ENCODE results near the gene WDR86. TPM values are rescaled to one million over a fixed set of nuclear protein-coding genes. Genes with fewer than 3 reads are reported as not detected.

The WDR86 gene
- polyA plus RNA-seq, 2 of the 4 experiments (the other 2 are of a cell fraction) = 0.17 to 0.19 TPM

- no peak for TF ChIP-seq NFE2L2 (conservative IDR thresholded peaks at IDR 0.05; ENCODE audit: low read length)
- no peak for TF ChIP-seq EHMT2 (IDR thresholded peaks at IDR 0.05; ENCODE audit: low read depth)
- no peak for TF ChIP-seq HOXA7 (CRISPR knock-in tag; IDR thresholded peaks at IDR 0.05)
- TF ChIP-seq BHLHE40 (IDR thresholded peaks at IDR 0.05; ENCODE audit: low read depth, low read length) = no peak
- TF ChIP-seq CBX8 (IDR thresholded peaks at IDR 0.05) = no peak
- no peak for TF ChIP-seq POLR2A (IDR thresholded peaks at IDR 0.05; ENCODE audit: low read length)
- TF ChIP-seq RARB (CRISPR knock-in tag; IDR thresholded peaks at IDR 0.05) = no peak
- TF ChIP-seq CTCF (IDR thresholded peaks at IDR 0.05) = no peak
- TF ChIP-seq RAD21 (conservative IDR thresholded peaks at IDR 0.05 in 1 of 2, IDR thresholded peaks at IDR 0.05 in 1 of 2) = no peak
- no peak for TF ChIP-seq KDM5A (IDR thresholded peaks at IDR 0.05)
- TF ChIP-seq EHF (CRISPR knock-in tag; IDR thresholded peaks at IDR 0.05) = no peak
- Histone ChIP-seq H3K4me2 (no peak overlapping the region), H3K4me1 (peaks cover 23% of the 10 kb centered on the region), H3K4me3 (no peak overlapping the region), H3K27ac (peak overlapping the region in 1 of 2 experiments; percentile 13; a peak in 1 of 6 replicates), H3K9me3 (0 out of 3 replicates have a peak, but pooled peaks cover 2% of the 10 kb centered on the region)
- ATAC-seq = peak in 1 of 2 experiments; percentile 23; a peak in 3 of 6 replicates
- WGBS (ENCODE audit: missing lambda C conversion rate) = 89% methylated on average over 5 of the region's 6 CpGs
- ChIA-PET CTCF (interaction anchor here (1.2 to 2.7 kb wide), 3 partner anchors 18 to 43 kb away, joined by 3 to 13 read pairs (median 8); no protein-coding TSS in a partner anchor), POLR2A (no interaction called here)
- FAIRE-seq = no peak
- DNase-seq (ENCODE audit: low read depth in 1 of 2, low spot score in 1 of 2) = no peak
These were observed 1.7 kb upstream of the WDR86 start for GRCh38 chr7:151411551-151411950.

GRCh38 chr7:151410405-151411390, 860 bp upstream of the WDR86 start:
- Histone ChIP-seq H3K27ac (peak overlapping the region; percentile 60 to 86), H3K4me2 (peak overlapping the region; percentile 91), H3K4me1 (peaks cover 15% of the 10 kb centered on the region; the same call in 1 of the 3 replicates), H3K9me3 (0 out of 3 replicates have a peak, but pooled peaks cover 2% of the 10 kb centered on the region), H3K4me3 (peak overlapping the region; percentile 46)
- ChIA-PET POLR2A (no interaction called here), CTCF (interaction anchor here (1.6 to 2.7 kb wide), 2 partner anchors 38 to 42 kb away, joined by 8 to 13 read pairs; no protein-coding TSS in a partner anchor)
- 58% methylated on average over 35 of the region's 55 CpGs for WGBS (ENCODE audit: missing lambda C conversion rate)
- ATAC-seq (peak; percentile 58 to 63; a peak in 4 of 6 replicates), FAIRE-seq (no peak), DNase-seq (ENCODE audit: low read depth in 1 of 2, low spot score in 1 of 2) (no peak)
- TF ChIP-seq NPAS2 (CRISPR knock-in tag; IDR thresholded peaks at IDR 0.05; ENCODE audit: borderline replicate concordance) = no peak
- TF ChIP-seq TP53 (CRISPR knock-in tag; IDR thresholded peaks at IDR 0.05) = no peak
- no peak for TF ChIP-seq SREBF2 (IDR thresholded peaks at IDR 0.05)
- TF ChIP-seq JUNB (IDR thresholded peaks at IDR 0.05) = no peak
- no peak for TF ChIP-seq MAZ (IDR thresholded peaks at IDR 0.05; ENCODE audit: borderline replicate concordance, low read depth, low read length)
- no peak for TF ChIP-seq MYC (IDR thresholded peaks at IDR 0.05; ENCODE audit: borderline replicate concordance, low read length)
- no peak for TF ChIP-seq TFCP2L1 (CRISPR knock-in tag; IDR thresholded peaks at IDR 0.05)
- TF ChIP-seq GATA3 (IDR thresholded peaks at IDR 0.05; ENCODE audit: borderline replicate concordance) = no peak
- TF ChIP-seq CEBPB (IDR thresholded peaks at IDR 0.05) = no peak
- no peak for TF ChIP-seq ESRRA (IDR thresholded peaks at IDR 0.05; ENCODE audit: borderline replicate concordance, low read length)
- TF ChIP-seq RAD21 (conservative IDR thresholded peaks at IDR 0.05 in 1 of 2, IDR thresholded peaks at IDR 0.05 in 1 of 2) = no peak
- TF ChIP-seq ZFP36 (IDR thresholded peaks at IDR 0.05; ENCODE audit: borderline replicate concordance, partially characterized antibody) = no peak
- no peak for TF ChIP-seq NFE2L2 (conservative IDR thresholded peaks at IDR 0.05; ENCODE audit: low read length)
- no peak for TF ChIP-seq REST (IDR thresholded peaks at IDR 0.05)
- no peak for TF ChIP-seq EHF (CRISPR knock-in tag; IDR thresholded peaks at IDR 0.05)
- TF ChIP-seq ZNF302 (CRISPR knock-in tag; IDR thresholded peaks at IDR 0.05) = no peak
- no peak for TF ChIP-seq ATOH8 (CRISPR knock-in tag; IDR thresholded peaks at IDR 0.05; ENCODE audit: low read depth)
- TF ChIP-seq MAX (IDR thresholded peaks at IDR 0.05) = no peak

Measured in A549 (cell line).